GM21723 (cell line): ENCODE data around the gene GTF2H2.
"Not testable (repeated sequence)": the region's sequence is repeated elsewhere in the genome, so short reads cannot be mapped to it uniquely, and the experiment has no call there.

Source experiments
- ATAC-seq: cut with Tn5 transposase; IDR thresholded peaks from one replicate; pipeline ENCODE4 v1.9.1; 2021; ENCODE audit warnings: mild to moderate bottlenecking, moderate library complexity; ENCODE audit not compliant: unreplicated experiment

Gene GTF2H2

GRCh38 chr5:71067262-71067928, at the start of gene GTF2H2:
GTF2H2 (minus strand) TSS chr5:71067676; CDS start chr5:71062763, 4,913 bp downstream.
- peak; percentile 99 for ATAC-seq

DNA sequence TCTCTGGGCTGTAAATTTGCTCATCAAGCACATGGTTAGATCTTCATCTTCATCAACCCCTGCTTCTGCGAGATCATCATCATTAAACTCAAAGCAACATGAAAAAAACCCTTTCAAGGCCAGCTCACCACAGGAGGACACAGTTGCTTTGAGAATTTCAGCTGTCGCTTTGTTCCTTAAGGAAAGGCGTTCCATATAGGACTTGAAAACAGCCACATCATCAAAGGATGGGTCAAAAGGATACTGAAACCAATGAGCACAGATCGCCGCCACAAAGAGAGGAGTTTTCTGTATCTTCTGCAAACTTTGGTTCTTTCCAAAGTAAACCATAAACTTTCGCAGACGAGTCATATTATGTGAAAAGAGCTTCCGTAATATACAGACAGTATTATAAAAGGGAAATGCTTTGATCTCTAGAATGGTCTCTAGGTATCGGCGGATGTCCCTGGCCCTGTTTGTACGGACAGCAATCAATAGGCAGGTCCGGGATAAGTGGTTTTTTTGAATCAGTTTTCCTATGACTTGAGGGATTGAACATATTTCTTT, 42.3 kb upstream of the GTF2H2 start:
- not testable (repeated sequence) for ATAC-seq

DNA sequence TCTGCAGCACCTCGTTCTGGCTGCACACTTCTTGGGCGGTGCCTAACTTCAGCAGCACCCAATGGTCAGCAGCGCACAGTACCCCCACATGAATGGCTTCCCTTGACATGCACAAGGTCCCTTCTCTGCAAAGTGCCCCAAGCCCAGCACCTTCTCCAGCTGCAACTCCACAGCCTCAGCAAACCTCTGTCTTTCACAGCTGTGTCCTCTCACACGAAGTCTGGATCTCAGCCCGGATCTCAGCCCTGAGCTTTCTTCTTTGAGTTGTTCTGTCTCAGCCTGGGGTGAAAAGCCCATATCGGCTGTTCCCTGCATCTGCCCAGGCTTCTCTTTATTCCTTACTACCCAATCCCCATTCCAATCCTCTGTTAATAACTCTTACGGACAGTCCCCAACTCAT, 32.5 kb upstream of the GTF2H2 start:
- ATAC-seq = not testable (repeated sequence)

- not testable (repeated sequence) for ATAC-seq
Measured at GRCh38 chr5:71097930-71098203, 30.4 kb upstream of the GTF2H2 start.

GRCh38 chr5:71097173-71097929, 29.9 kb upstream of the GTF2H2 start:
- not testable (repeated sequence) for ATAC-seq

GRCh38 chr5:71089773-71090172, 22.3 kb upstream of the GTF2H2 start:
- ATAC-seq = not testable (repeated sequence)

DNA sequence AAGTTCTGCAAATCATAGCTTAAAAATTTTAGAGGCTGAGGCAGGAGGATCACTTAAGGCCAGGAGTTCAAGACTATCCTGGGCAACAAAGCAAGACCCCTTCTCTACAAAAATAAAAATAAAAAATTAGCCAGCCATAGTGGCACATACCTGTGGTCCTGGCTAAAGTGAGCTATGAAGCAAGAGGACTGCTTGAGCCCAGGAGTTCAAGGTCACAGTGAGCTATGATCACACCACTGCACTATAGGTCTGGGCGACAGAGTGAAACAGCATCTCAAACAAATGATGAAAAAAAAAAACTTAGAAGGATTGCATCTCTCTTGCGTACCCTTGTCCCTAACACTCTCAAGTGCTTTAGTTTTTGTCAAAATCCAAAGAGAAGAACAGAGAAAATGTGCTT, 21.3 kb upstream of the GTF2H2 start:
- not testable (repeated sequence) for ATAC-seq

DNA sequence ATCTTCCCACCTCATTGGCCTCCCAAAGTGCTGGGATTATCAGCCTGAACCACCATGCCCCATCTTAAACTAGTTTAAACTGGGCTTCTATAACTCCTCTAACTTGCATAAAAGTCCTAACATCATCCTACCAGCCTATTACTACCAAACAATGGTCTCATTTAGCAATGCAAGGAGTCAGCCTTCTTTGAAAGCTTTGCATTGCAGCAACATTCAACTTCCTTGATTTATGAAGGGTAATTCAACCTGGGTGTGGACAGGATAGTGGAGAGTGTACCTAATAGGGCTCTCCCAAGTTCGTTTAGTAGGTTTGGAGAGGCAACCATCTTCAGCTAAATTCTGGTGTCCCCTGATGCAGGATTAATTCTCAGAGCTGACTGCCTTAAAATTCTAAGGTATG, 18.7 kb upstream of the GTF2H2 start:
- ATAC-seq = not testable (repeated sequence)

GRCh38 chr5:71084280-71085063, 17.0 kb upstream of the GTF2H2 start:
- not testable (repeated sequence) for ATAC-seq

GRCh38 chr5:71082898-71083297, 15.4 kb upstream of the GTF2H2 start:
- ATAC-seq = not testable (repeated sequence)

GRCh38 chr5:71082340-71082739, 14.9 kb upstream of the GTF2H2 start:
- ATAC-seq = not testable (repeated sequence)

DNA sequence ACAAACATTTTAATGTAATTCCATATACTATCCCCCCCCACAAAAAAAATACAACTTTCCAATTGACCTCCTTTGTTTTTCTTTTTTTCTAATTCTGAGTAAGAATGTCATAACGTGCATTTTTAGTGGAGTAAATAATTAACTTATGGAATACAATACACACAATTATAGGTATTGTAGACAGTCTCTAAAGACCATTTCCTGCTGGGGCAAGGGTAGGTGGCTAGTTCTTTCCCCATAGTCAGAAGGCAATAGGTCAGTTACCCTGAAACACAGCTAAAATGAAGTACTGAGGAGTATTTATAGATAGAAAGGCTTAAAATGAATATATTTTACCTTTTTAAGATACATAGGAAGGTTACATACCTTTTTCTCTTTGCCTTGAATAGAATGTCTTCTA, 6.2 kb downstream of the GTF2H2 start:
- ATAC-seq = not testable (repeated sequence)

GRCh38 chr5:71059426-71059825, 8.1 kb downstream of the GTF2H2 start:
- not testable (repeated sequence) for ATAC-seq

DNA sequence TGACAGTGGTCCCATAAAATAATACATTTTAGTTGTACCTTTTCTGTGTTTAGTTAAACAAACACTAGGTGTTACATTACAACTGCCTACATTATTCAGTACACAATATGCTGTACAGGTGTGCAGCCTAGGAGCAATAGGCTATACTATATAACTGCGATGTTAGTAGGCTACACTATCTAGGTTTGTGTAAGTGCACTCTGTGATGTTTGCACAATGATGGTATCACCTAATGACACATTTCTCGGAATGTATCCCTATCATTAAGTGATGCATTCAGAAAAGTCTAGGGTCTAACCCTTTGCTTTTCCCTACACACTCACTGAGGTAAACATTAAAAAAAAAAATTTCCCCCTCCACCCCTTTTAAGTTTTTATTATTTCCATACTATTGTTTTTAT, 22.7 kb downstream of the GTF2H2 start:
- ATAC-seq = not testable (repeated sequence)

DNA sequence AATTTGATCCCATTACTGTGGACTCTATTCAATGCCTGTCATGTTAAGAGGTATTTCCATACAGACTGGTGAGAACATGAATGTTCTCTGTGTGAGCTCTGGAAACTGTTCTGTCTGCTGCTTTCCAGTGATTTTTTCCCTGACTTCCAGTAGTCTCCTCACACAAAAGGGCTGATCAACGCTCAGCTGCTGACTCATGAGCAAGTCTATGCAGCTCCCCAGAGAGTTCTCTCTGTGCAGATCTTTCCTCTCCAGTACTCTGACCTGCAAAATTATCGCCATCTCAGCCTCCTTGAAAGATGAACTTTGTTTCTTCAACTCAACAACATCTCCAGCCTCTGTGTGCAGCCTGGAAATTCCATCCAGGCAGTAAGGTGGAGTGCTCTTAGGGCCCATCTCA, 23.3 kb downstream of the GTF2H2 start:
- not testable (repeated sequence) for ATAC-seq

- not testable (repeated sequence) for ATAC-seq
Measured at GRCh38 chr5:71031046-71031776, 36.3 kb downstream of the GTF2H2 start.

DNA sequence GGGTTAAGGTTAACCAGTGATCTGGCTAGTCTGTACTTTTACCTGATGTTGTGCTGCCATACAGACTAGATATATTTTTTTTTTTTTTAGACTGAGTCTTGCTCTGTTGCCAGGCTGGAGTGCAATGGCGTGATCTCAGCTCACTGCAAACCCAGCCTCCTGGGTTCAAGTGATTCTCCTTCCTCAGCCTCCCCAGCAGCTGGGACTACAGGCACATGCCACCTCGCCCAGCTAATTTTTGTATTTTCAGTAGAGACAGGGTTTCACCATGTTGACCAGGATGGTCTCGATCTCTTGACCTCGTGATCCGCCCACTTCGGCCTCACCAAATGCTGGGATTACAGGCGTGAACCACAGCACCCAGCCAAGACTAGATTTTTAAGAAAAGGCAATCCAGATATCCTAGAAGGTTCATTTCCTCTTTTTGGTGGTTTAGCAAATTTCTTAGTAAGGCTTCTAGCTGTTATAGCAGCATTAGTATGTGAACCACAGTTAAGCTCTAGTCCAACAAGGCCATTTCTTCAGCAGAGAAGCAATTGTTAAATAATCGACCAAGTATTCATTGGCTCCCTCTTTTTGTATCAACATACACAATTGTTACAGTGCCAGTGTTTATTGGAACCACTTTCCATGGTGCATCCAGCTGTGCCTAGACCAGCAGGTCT, 42.1 kb downstream of the GTF2H2 start, which contains the start of gene NAIP:
Gene NAIP (minus strand): TSS at position 51 of the 665 bp plus-strand sequence. CDS start 12,424 bp downstream, outside the sequence.
- ATAC-seq = not testable (repeated sequence)

GRCh38 chr5:71020643-71021042, 46.8 kb downstream of the GTF2H2 start:
- not testable (repeated sequence) for ATAC-seq

GRCh38 chr5:71018376-71019005, 49.0 kb downstream of the GTF2H2 start:
- ATAC-seq = not testable (repeated sequence)
